ENCODE results near the gene BOD1L1.
A peak's percentile ranks its signal among the peaks of the same experiment; 100 is the strongest.

The BOD1L1 gene

DNA sequence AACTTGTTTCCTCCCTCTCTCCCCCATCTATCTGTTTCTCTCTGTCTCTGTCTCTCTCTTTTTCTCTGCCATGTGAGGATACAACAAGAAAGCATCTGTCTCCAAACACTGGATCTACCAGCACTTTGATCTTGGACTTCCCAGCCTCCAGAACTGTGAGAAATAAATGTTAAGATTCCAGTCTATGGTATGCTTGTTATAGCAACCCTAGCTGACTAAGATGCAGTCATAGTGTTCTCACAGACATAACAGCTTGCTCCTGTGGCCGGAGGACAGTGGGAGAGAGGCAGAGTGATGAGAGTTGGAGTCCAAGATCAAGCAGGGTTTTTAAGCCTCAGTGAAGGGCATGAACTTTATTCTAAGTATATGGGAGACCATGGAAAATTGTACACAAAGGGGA, 74.4 kb downstream of the BOD1L1 start:
- no peak for DNase-seq

DNA sequence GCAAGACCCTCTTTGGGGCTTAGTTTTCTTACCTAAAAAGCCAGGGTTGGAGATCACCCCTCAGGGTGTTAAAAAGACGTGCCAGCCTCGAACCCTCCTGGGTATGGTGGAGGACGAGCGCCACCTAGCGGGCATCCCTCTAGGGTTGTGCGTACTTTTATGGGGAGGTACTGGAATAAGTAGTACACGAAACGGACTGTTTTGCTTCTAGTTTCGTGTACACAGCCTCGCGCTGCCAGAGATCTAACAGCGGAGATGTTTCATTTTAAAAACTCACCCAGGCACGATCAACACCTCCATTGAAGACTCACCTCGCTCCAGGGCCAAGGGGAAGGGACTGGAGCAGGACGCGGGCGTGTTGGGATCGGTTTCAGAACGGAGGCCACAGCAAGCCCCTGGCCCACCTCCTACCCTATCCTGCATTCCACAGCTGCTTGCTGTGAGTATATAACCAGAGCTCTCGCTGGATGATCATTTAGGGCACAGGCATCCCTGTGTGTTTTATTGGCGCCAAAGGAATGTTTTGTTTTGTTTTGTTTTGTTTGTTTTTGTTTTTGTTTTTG, 78.5 kb downstream of the BOD1L1 start:
- DNase-seq, result peak; percentile 24

DNA sequence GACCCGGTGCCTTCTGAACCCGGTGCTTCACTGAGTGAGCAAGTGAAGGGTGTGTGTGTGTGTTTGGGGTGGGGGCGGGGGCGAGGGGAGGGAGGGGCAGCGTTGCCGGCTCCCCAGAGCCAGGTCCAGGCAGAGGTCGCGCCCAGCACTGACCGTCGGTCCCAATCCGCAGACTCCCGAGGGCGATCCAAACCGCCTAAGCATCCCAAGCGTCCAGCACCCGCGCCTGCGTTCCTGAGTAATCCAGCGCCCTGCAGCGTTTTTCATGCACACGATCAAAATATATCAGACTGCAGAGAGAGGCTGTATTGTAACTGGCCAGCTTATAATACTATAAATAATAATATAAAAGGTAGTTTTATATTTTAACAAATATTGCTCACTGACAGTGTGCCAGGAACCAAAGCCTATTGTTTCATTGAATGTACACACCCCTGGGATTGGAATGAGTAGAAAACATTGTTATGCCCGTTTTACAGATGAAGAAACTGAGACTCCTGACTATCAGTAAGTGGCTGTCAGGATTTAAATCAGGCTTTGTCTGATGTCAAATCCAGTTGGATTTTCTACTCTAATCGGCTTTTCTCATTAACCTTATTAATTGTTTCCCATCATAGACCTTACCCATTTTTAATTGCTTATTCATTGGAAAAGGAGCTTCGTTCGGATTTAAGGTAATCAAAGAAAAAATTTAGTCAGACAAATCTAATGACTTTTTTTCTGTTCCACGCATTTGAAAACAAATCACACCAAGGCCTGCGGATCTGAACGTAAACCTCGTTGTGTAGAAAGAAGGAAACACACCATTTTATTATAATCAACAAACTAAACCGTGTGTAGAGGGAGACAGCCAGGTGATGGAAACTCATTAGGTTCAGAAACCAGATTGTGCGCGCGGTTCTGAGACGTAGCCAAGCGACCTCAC, 79.2 kb downstream of the BOD1L1 start:
- DNase-seq, result no peak

DNA sequence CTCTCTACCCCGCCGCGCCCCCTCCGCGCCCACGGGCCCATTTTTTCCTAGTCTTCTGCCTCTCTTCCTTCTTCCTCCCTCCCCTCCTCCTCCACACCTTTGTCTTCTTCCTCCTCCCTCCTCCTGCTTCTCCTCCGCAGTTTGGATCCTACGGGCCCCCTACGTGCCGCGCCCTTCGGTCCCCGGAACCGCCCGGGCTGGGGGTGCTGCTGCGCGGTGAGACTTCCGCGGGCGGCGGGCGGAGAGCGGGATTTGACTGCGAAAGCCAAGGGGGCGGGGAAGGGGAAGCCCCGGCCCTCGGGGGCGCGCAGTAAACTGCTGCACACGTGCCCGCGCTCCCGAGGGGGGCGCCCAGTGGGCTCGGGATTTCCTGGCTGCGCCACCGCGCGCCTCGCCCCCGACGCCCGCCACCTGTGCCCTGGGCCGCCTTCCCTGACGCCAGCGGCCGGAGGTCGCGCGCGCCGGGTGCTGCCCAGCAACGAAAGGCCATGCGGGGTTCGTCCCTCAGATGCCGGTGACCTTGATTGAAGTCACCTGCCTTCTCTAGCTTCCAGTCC, 80.0 kb downstream of the BOD1L1 start:
- no peak for DNase-seq

DNA sequence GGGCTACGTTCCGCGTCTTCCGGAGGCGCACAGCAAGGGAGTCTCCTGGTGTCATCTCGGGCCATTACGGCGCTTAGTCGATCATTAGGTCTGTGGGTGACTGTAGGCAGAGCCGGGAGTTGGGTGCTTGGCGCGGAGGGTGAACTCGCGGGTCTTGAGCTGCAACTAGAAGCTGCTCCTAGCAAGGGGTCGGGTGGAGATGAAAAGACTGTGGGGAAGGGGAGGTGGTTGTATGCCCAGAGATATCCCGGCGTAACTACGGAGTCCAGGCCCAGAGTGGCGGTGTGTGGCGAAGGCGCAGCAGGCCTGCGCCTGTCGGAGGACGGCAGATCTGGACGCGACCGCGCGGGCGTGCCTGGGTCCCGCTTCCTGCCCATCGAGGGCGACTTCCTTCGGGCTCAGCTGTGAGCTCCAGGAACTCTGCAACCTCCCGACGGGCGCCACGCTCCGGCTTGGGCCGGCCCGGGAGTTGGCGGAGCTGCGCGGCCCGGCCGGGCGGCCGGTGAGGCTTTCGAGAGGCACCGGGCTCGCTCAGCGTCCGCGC, 80.5 kb downstream of the BOD1L1 start:
- DNase-seq, result no peak

DNA sequence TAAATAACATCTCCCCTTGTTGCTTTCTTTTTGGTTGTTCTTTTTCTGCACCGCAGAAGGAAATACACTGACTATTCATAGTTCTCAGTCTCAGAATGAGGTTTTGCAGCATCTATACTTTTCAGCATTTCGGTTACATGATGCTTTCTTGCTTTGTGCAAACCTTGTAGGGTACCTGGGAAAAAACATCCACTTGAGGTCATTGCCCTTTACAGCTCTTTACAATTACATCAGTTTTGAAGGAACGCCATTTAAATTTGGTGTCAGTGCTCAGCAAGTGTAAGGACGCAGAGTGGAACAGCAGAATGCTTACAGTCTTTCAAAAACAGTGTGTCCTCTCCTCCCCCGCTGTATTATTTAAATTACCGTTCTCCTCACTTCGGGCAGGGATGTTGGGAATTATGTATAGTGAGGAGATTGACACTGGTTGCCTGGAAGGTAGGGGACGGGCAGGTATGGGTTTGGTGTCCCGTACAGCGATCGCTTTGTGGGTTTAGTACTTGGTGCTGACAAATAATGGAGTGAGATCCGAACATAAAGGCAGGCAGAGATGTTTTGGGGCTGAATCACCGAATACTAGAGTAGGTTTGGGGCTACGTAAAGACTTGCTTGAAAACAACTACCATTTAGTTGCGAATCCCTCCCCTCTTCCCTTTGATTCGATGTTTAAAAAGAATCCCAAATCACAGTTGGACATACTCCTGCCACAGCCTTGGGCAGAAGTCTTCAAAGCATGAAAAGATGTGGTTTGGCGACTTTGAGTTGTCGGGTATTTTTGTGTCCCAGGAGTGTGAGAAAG, 81.2 kb downstream of the BOD1L1 start:
- DNase-seq, result no peak

DNA sequence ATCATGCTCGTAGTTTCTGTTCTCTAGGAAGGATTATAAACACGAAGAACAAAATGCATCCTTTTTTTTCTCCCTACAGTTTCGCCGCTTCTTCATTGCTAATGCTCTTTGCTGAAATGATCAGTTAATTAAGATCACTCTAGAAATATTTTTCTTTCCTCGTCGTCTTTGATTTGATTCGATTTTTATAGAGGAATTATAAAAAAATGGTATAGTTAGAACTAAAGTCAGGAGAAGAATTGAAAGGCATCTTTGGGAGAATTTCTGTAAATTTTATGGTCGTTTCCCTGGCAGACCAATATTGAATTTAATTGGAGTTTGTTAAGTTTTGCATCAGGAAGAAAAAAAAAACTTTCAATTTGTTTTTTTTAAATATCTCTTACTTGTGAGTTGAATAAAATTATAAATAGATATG, 82.1 kb downstream of the BOD1L1 start:
- DNase-seq, result no peak

DNA sequence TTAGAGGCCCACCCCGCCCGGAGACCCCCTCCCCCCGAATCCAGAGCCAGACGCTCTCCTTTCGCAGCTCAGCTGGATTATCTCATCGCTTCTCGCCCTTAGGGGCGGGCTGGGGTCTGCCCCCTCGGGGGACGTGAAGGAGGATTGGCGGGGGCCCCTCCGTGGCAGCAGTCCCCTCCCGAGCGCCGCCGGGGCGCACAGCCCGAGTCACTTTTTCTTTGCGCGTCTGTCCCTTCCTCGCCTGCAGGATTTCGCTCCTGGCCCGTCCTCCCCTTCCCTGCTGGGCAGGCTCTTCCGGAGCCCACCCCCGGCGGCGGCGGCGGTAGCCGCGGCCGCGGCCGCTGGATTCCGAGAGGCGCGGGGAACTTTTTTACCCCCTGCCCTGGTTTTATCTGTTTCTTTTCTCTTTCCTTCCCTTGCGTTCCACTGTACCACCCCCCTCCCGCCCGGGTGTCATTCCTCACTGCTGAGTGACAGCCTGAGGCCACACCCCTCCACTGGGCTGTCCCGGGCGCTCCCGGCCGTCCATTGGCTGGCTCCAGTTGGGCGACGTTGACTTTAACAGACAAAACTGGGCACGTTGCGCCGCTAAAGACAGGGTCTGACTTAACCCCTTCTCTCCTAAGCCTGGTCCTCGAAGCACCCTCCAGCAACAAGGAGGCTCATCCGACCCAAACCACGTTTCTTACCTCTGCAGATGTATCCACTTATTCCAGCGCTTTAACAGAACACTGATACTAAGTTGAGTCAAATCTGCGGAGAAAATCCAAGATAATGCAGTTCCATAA, 82.7 kb downstream of the BOD1L1 start:
- peak; percentile 65 for DNase-seq

DNA sequence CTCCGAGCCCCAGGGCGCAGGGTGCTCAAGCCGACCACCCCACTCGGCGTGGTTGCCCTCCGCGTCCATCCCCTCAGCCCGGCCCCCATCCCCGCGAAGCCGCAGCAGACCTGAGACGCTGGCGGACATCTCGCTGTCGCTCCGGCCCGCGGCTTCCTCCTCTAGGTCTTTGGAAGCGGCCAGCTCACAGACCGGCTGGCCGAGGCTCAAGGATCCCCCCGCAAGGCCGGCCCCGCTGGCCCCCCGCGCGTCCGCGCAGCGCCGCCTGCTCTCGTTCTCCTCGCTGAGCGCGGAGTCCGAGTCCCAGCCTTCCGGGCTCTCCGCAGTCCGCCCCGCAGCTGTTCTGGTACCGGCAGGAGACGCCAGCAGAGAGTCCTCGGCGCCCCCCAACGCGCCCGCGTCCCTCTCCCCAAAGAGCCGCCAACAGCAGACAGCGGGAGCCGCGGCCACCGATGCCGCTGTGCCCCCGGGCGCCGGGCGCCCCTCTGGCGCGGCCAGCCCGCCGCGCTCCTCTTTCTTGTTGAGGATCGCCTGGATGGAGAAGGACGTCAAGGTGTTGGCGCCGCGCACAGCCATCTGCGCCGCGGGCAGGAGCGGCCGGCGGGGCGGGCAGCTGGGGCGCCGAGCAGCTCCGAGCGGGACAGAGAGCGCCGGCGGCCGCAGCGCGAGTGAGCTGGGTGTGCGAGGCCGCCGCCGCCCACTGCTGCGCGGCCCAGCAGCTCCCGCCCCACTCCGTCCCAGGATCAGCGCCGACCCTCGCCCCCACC, 83.5 kb downstream of the BOD1L1 start, which contains the start of gene NKX3-2:
TSS of gene NKX3-2 (minus strand) at position 670 of the 767 bp plus-strand sequence. CDS start at position 576, 94 bp downstream.
- DNase-seq, result no peak

DNA sequence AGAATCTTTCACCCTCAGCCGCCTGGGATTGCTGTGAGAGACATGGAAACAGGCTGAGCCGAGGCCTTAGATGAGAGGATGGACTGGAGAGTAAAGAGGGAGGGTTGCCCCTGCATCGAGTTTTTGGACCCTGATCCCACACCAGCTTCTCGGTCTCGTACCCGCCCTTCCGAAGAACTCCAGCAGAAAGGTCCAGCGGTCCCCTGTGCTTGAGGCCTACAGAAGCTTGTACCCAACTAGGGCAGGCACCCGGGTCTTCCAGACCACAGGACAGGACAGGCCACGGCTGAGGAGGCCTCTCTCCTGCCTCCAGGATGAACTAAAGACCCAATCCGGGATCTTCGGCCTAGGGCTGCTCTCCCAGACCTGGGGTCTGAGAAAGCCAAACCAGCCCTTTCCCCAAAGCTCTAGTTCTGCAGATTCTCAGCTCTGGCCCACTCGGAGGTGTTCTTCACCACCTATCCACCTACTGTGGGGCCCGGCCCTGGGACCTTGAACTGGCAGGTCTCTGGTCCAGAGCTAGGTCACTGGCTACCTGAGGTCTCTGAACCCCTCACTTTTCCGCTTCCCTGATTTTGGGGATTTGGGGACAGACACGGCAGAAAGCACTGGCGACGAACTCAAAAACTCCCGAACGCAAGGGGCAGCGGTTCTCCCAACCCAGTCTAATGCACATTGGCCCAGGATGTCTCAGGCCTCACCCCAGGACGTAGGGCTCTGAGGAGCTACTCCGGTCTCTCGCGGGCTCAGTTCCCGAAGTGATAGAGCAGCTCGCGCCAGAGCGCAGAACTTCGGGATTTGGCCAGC, 84.3 kb downstream of the BOD1L1 start:
- no peak for DNase-seq

DNA sequence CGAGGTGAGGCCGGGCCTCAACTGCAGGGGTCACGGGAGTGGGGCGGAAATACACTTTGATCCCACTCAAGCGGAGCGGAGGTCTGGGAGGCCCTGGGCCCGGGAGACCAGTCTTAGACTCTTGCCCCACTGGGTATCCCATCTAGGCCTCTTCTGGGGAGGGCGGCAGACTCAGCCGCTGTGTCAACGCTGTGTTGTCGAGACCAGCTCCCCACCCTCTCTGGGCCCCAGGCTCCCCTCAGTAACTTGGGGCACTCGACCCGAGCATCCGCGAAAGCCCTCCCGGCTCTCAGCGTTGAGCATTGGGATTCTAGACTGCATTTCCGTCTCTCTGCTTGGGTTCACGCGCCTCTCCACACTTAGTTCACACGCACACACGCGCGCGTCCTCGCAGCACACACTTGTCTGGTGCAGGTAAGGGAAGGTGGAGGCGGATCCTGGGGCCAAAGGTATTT, 84.9 kb downstream of the BOD1L1 start:
- no peak for DNase-seq

DNA sequence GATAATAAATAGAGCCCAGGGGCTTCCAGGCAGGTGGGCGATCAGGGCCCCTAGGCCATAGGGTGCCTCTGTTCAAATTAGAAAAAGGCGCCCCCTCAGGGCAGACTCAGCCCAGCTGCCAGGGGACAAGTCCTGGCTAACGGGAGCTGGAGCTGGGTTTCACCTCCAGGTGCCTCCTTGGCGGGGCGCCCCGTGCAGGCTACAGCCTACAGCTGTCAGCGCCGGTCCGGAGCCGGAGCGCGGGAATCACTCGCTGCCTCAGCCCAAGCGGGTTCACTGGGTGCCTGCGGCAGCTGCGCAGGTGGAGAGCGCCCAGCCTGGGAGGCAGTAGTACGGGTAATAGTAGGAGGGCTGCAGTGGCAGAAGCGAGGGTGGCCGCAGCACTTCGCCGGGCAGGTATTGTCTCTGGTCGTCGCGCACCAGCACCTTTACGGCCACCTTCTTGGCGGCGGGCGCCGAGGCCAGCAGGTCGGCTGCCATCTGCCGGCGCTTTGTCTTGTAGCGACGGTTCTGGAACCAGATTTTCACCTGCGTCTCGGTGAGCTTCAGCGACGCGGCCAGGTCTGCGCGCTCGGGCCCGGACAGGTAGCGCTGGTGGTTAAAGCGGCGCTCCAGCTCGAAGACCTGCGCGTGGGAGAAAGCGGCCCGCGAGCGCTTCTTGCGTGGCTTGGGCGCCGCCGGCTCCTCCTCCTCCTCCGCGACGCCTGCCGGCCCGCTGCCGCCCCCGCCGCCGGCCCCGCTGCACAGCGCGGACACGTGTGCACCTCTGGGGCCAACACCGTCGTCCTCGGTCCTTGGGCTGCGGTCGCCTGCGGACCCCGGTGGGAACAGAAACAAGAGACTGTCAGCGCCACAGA, 85.6 kb downstream of the BOD1L1 start:
- DNase-seq, result no peak

DNA sequence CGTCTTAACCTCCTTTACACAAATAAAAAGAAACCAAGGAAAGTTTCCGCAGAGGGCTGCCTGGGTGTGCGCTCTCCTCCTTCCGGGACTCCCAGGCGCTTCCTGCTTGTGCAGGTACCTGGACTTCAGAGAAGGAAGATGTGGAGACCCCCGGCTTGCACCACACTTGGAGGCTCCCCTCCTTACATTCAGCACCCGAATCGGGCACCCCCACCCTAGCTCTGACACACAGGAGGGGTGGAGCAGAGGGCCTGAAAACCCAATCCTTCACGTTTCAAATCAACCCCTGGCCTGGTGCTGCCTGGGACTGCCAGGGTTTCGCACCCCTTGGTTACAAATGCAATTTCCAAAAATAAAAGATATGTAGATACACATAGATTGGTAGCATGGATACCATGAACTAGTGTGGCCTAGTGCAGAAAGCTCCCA, 86.3 kb downstream of the BOD1L1 start:
- DNase-seq, result no peak

DNA sequence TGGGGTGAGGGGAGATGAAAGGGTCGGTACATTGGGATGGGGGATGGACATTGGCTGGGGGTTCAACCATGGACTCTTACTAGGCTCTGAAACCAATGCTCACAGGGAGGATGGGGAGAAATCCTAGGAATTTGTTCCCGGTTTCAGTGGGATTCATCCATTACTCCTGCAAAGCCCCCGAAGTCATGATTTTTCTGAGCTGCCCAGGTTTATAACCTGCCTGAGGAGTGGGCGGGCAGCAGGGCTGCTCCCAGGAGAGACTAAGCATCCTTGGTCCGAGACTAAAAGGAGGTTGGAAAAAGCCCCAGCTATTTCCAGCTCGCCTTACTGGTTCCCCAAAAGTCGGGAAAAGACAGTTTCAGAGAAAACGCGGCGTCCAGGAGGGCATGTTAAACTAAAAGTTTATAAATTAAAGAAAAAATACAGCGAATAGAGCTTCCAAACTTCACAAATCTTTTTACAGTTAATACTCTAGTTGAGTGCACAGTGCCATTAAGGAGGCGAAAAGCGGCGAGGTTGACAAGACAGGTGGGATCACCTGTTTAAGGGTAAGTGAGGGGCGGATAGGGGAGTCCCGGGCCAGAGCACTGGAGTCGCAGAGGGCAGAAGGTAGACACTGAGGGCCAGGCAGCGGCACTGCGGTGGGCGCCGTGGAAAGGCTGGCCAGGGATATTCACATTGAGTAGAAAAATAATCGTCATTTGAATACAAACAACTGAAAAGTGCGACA, 86.9 kb downstream of the BOD1L1 start:
- no peak for DNase-seq

DNA sequence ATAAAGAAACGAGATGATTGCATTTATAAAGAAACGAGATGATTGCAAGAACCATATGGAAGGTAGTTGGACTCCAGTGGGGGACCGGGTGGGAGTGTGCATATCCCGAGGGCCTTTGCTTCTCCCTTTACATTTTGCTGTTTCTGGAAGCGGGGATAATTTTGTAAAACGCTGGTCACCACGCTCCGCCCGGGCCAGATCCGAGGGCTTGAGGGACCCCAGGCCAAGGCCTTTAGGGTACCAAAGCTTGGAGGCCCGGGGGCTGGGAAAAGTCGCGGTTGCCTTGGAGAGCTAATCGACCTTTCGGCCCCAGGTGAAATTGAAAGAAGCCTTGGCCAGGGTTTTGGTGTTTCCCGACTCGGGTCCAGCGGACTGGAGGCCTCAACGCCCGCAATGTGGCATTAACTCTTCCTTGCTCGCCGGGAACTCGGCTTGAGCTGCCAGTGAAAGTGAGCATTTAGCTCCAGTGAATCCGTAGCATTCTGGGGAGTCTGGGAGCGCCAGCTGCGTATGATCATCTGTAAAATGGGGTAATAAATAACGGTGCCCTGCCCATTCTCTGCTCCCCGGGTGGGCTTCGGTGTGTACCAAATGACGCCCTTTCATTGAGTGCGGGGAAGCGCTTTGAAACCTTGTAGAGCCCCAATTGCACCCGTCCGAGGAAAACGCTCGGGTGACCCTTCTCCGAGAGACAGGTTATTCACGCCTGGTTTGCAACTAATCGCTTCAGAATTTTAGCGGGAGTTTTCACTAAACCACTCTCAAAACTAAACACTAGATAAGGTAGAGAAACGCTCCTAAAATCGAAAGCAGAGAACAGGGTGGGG, 87.7 kb downstream of the BOD1L1 start:
- DNase-seq, result no peak

DNA sequence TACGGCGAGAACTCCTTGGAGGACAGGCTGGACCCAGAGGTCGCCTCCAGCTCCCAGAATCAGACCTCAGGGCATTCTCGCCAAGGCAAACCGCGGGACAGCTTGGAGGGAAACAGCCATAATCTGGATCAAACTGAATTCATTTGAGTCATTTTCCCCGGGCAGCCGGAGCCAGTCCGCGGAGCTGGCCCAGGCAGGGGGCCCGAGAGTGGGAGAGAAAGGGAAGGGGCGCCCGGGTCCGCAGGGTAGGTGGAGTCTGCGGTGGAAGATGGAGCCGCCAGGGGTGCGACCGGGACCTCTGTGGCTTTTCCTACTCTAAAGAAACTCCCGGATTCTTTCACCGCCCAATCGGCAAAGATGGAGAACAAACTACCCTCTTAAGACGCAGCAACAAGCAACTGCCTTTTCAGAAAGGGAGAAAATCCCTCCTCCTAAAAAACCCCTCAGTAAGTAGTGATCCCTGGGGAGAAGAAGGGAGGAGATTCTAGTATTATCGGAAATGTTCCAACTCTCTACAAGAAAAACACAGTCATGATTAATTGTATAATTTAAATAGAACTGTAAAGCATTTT, 88.4 kb downstream of the BOD1L1 start:
- DNase-seq, result no peak

DNA sequence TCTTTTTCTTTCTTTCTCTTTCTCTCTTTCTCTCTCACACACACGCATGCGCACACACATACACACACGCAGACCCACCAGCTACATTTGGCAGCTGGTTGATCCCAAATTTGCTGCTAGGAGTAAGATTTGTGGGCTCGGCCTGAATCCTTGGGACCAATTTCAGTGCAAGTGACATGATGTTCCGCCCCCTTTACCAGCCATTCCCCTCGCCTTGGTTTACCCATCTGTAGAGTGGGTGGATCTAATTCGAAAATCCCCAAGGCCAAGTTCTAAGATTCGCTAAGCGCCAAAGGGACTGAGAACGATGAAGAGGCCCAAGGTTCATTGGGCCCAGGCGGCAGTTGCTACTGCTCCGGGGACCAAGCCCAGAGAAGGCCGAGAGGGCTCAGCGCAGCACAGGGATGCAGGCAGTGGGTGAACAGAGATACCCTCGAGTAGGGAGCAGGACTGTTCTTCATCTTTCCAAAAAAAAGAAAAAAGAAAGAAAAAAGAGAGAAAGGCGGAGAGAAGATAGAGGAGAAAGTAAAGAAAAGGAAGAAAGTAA, 89.0 kb downstream of the BOD1L1 start:
- DNase-seq, result no peak

Data from SHP77 treated with DMSO at 0.1 percent for 48 hours (cell line).